Left forelimb (tissue), 1 donor: ENCODE data around the gene HDGFL3.

Experiments used
- DNase-seq: peaks from one replicate; pipeline ENCODE4 v3.0.0-alpha.2; 2018; ENCODE audit warnings: low spot score

The HDGFL3 gene

GRCh38 chr15:83123529-83123928 is 84.1 kb downstream of the HDGFL3 start:
- DNase-seq, result no peak

- DNase-seq, result no peak
These were observed 87.5 kb downstream of the HDGFL3 start for GRCh38 chr15:83119968-83120581.

- no peak for DNase-seq
These were observed 88.7 kb downstream of the HDGFL3 start for GRCh38 chr15:83118968-83119367.

- DNase-seq, result no peak
These were observed 89.3 kb downstream of the HDGFL3 start for GRCh38 chr15:83118291-83118827.

GRCh38 chr15:83115831-83116565 is 91.6 kb downstream of the HDGFL3 start:
- no peak for DNase-seq

GRCh38 chr15:83115410-83115809 is 92.2 kb downstream of the HDGFL3 start:
- no peak for DNase-seq

- DNase-seq, result no peak
These were observed 92.8 kb downstream of the HDGFL3 start for GRCh38 chr15:83114856-83115255.

- DNase-seq, result no peak
These were observed 93.5 kb downstream of the HDGFL3 start for GRCh38 chr15:83113881-83114674.

- DNase-seq, result no peak
These were observed 94.7 kb downstream of the HDGFL3 start for GRCh38 chr15:83112956-83113299.

- DNase-seq, result no peak
These were observed 95.2 kb downstream of the HDGFL3 start for GRCh38 chr15:83112233-83112955.

GRCh38 chr15:83111149-83111548 is 96.5 kb downstream of the HDGFL3 start:
- no peak for DNase-seq

- no peak for DNase-seq
These were observed 97.2 kb downstream of the HDGFL3 start for GRCh38 chr15:83110381-83110780.

- no peak for DNase-seq
These were observed 98.1 kb downstream of the HDGFL3 start for GRCh38 chr15:83109532-83109931.

- DNase-seq, result no peak
These were observed 99.1 kb downstream of the HDGFL3 start for GRCh38 chr15:83108266-83109219.

GRCh38 chr15:83107841-83108181 is 99.8 kb downstream of the HDGFL3 start:
- no peak for DNase-seq

- DNase-seq, result no peak
These were observed 100.4 kb downstream of the HDGFL3 start, which contains the start of gene TM6SF1 for GRCh38 chr15:83106994-83107840. TSS of gene TM6SF1 (plus strand) at chr15:83107645. CDS start at chr15:83107681, 36 bp downstream.

- no peak for DNase-seq
These were observed 102.2 kb downstream of the HDGFL3 start for GRCh38 chr15:83105440-83105839.

- DNase-seq, result no peak
These were observed 103.5 kb downstream of the HDGFL3 start for GRCh38 chr15:83104141-83104540.

GRCh38 chr15:83102346-83102745 is 105.3 kb downstream of the HDGFL3 start:
- DNase-seq, result no peak

- DNase-seq, result no peak
These were observed 107.5 kb downstream of the HDGFL3 start for GRCh38 chr15:83100097-83100646.
